Measurements from ENCODE around the gene SYT14.
"Not testable (repeated sequence)": the region's sequence is repeated elsewhere in the genome, so short reads cannot be mapped to it uniquely, and the experiment has no call there.

The SYT14 gene

DNA sequence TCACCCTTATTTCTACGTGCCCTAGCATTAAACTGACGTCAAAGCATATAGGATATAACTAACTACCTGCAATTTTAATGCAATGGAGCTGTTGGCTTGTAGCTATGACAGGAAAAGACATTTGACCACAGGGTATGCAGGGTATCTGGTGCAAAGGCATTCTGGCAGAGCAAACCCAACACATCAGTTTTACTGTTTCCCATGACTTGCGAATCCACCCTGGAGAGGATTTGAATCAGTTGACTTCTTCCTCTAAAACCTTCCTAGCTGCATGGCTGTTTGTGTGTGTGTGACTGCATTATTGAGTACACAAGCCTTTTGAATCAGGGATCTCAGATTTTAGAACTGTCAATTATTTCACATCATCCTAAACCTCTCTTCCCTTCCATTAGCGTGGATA is 41.7 kb upstream of the SYT14 start:
- peaks cover 0 to 16% (median 0%) of the 10 kb centered on the region in 5 experiments for H3K27me3 ChIP-seq (replicated peaks in 2 of 5; ENCODE audit: control insufficient read depth in 4 of 5, insufficient read depth in 5 of 5, low read length in 4 of 5)
- POLR2A ChIA-PET: no interaction called here
- no peak overlapping the region for H3K4me3 ChIP-seq (ENCODE audit: control insufficient read depth in 1 of 7, extremely low read depth in 1 of 7, insufficient read depth in 4 of 7, low read depth in 2 of 7, low read length in 6 of 7)
- no peak overlapping the region for H3K27ac ChIP-seq (ENCODE audit: insufficient read depth in 1 of 2, low read depth in 1 of 2, low read length in 2 of 2, poor library complexity in 1 of 2, severe bottlenecking in 2 of 2)
- no peak for DNase-seq
- H3K4me1 ChIP-seq (ENCODE audit: control extremely low read depth in 1 of 4, control insufficient read depth in 4 of 4, insufficient read depth in 4 of 4, low read length in 3 of 4): no peaks in the 10 kb centered on the region
- 100% methylated on average over 1 of the region's 4 CpGs for WGBS (ENCODE audit: insufficient coverage)
- CTCF ChIA-PET: no interaction called here
- H3K36me3 ChIP-seq (ENCODE audit: control insufficient read depth in 4 of 4, insufficient read depth in 4 of 4, low read length in 3 of 4): no peaks in the 10 kb centered on the region
- no peaks in the 10 kb centered on the region for H3K9me3 ChIP-seq (ENCODE audit: control extremely low read depth in 1 of 5, control insufficient read depth in 4 of 5, insufficient read depth in 2 of 5, low read depth in 1 of 5, low read length in 4 of 5)

DNA sequence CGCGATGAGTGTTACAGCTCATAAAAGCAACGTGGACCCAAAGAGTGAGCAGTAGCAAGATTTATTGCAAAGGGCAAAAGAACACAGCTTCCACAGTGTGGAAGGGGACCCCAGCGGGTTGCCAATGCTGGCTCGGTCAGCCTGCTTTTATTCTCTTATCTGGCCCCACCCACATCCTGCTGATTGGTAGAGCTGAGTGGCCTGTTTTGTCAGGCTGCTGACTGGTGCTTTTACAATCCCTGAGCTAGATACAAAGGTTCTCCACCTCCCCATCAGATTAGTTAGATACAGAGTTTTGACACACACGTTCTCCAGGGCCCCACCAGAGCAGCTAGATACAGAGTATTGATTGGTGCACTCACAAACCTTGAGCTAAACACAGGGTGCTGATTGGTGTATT is 39.7 kb upstream of the SYT14 start:
- H3K9me3 ChIP-seq (ENCODE audit: control extremely low read depth in 1 of 5, control insufficient read depth in 4 of 5, insufficient read depth in 2 of 5, low read depth in 1 of 5, low read length in 4 of 5); H3K27ac ChIP-seq (ENCODE audit: insufficient read depth in 1 of 2, low read depth in 1 of 2, low read length in 2 of 2, poor library complexity in 1 of 2, severe bottlenecking in 2 of 2); DNase-seq; H3K4me1 ChIP-seq (ENCODE audit: control extremely low read depth in 1 of 4, control insufficient read depth in 4 of 4, insufficient read depth in 4 of 4, low read length in 3 of 4); H3K36me3 ChIP-seq (ENCODE audit: control insufficient read depth in 4 of 4, insufficient read depth in 4 of 4, low read length in 3 of 4); H3K4me3 ChIP-seq (ENCODE audit: control insufficient read depth in 1 of 7, extremely low read depth in 1 of 7, insufficient read depth in 4 of 7, low read depth in 2 of 7, low read length in 6 of 7); POLR2A ChIA-PET: not testable (repeated sequence)
- CTCF ChIA-PET: interaction anchor here (1.8 kb wide), 1 partner anchor 14 kb away, joined by 5 read pairs; no protein-coding TSS in a partner anchor
- H3K27me3 ChIP-seq (replicated peaks in 2 of 5; ENCODE audit: control insufficient read depth in 4 of 5, insufficient read depth in 5 of 5, low read length in 4 of 5): peaks cover 0 to 16% (median 0%) of the 10 kb centered on the region in 5 experiments
- WGBS (ENCODE audit: insufficient coverage): 91% methylated on average over 5 of the region's 6 CpGs

DNA sequence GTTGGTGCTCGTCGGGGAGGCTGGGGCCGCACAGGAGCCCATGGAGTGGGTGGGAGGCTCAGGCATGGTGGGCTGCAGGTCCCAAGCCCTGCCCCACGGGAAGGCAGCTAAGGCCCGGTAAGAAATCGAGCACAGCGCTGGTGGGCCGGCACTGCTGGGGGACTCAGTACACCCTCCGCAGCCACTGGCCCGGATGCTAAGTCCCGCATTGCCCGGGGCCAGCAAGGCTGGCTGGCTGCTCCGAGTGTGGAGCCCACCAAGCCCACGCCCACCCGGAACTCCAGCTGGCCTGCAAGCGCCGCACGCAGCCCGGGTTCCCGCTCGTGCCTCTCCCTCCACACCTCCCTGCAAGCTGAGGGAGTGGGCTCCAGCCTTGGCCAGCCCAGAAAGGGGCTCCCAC is 39.2 kb upstream of the SYT14 start:
- H3K4me1 ChIP-seq (ENCODE audit: control extremely low read depth in 1 of 4, control insufficient read depth in 4 of 4, insufficient read depth in 4 of 4, low read length in 3 of 4); H3K27ac ChIP-seq (ENCODE audit: insufficient read depth in 1 of 2, low read depth in 1 of 2, low read length in 2 of 2, poor library complexity in 1 of 2, severe bottlenecking in 2 of 2); H3K36me3 ChIP-seq (ENCODE audit: control insufficient read depth in 4 of 4, insufficient read depth in 4 of 4, low read length in 3 of 4); POLR2A ChIA-PET; DNase-seq; H3K9me3 ChIP-seq (ENCODE audit: control extremely low read depth in 1 of 5, control insufficient read depth in 4 of 5, insufficient read depth in 2 of 5, low read depth in 1 of 5, low read length in 4 of 5); H3K4me3 ChIP-seq (ENCODE audit: control insufficient read depth in 1 of 7, extremely low read depth in 1 of 7, insufficient read depth in 4 of 7, low read depth in 2 of 7, low read length in 6 of 7): not testable (repeated sequence)
- CTCF ChIA-PET: interaction anchor here (1.8 kb wide), 1 partner anchor 13 kb away, joined by 5 read pairs; no protein-coding TSS in a partner anchor
- WGBS (ENCODE audit: insufficient coverage): 98% methylated on average over 10 of the region's 21 CpGs
- peaks cover 0 to 14% (median 0%) of the 10 kb centered on the region in 5 experiments for H3K27me3 ChIP-seq (replicated peaks in 2 of 5; ENCODE audit: control insufficient read depth in 4 of 5, insufficient read depth in 5 of 5, low read length in 4 of 5)

DNA sequence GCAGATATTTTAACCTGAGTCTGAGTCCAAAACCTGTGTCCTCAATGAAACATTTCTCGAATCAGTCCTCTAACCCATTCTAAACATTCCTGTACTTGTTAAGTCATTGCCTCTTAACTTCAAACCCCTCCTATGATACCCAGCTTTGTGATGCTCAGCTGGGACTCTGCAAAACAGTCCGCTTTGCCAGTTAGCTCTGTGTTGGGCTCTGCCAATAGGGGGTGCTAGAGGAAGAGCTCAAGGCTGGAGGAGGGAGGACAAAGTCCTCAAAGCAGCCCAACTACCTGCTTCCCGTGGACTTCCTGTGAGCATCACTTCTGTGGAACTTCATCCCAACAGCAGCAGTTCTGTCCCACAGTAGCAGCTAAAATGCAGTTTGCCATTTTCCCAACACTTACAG is 38.1 kb upstream of the SYT14 start:
- ChIA-PET POLR2A (no interaction called here), CTCF (interaction anchor here (1.1 kb wide), 1 partner anchor 13 kb away, joined by 3 read pairs; no protein-coding TSS in a partner anchor)
- H3K4me1 ChIP-seq (ENCODE audit: control extremely low read depth in 1 of 4, control insufficient read depth in 4 of 4, insufficient read depth in 4 of 4, low read length in 3 of 4): no peaks in the 10 kb centered on the region
- no peak overlapping the region for H3K27ac ChIP-seq (ENCODE audit: insufficient read depth in 1 of 2, low read depth in 1 of 2, low read length in 2 of 2, poor library complexity in 1 of 2, severe bottlenecking in 2 of 2)
- 75% methylated on average over 1 of the region's 3 CpGs for WGBS (ENCODE audit: insufficient coverage)
- no peaks in the 10 kb centered on the region for H3K9me3 ChIP-seq (ENCODE audit: control extremely low read depth in 1 of 5, control insufficient read depth in 4 of 5, insufficient read depth in 2 of 5, low read depth in 1 of 5, low read length in 4 of 5)
- no peak overlapping the region for H3K4me3 ChIP-seq (ENCODE audit: control insufficient read depth in 1 of 7, extremely low read depth in 1 of 7, insufficient read depth in 4 of 7, low read depth in 2 of 7, low read length in 6 of 7)
- peak in 1 of 3 donors; percentile 5 for DNase-seq
- no peaks in the 10 kb centered on the region for H3K36me3 ChIP-seq (ENCODE audit: control insufficient read depth in 4 of 4, insufficient read depth in 4 of 4, low read length in 3 of 4)
- H3K27me3 ChIP-seq (replicated peaks in 2 of 5; ENCODE audit: control insufficient read depth in 4 of 5, insufficient read depth in 5 of 5, low read length in 4 of 5): peaks cover 0 to 12% (median 0%) of the 10 kb centered on the region in 5 experiments

DNA sequence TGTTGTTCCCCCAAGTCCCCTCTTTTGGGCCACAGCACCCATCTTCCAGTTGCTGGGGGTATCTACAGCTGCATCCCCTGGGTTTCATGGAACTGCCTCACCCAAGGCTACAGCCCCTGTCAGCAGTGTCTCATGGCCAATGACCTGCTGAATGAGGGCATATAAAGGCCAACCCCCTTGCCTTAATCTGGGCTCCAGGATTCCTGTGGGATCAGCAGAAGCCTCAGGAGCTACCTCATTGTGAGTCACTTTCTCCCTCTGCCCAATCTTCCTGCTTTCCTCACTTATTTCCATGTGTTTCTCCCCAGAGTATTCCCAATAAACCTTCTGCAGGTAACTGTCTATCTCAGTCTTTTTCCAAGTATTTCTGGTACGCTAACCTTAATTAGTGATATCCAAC is 37.3 kb upstream of the SYT14 start:
- Histone ChIP-seq H3K36me3 (ENCODE audit: control insufficient read depth in 4 of 4, insufficient read depth in 4 of 4, low read length in 3 of 4) (no peaks in the 10 kb centered on the region), H3K27ac (ENCODE audit: insufficient read depth in 1 of 2, low read depth in 1 of 2, low read length in 2 of 2, poor library complexity in 1 of 2, severe bottlenecking in 2 of 2) (no peak overlapping the region), H3K4me1 (ENCODE audit: control extremely low read depth in 1 of 4, control insufficient read depth in 4 of 4, insufficient read depth in 4 of 4, low read length in 3 of 4) (no peaks in the 10 kb centered on the region), H3K9me3 (ENCODE audit: control extremely low read depth in 1 of 5, control insufficient read depth in 4 of 5, insufficient read depth in 2 of 5, low read depth in 1 of 5, low read length in 4 of 5) (no peaks in the 10 kb centered on the region), H3K4me3 (ENCODE audit: control insufficient read depth in 1 of 7, extremely low read depth in 1 of 7, insufficient read depth in 4 of 7, low read depth in 2 of 7, low read length in 6 of 7) (no peak overlapping the region), H3K27me3 (replicated peaks in 2 of 5; ENCODE audit: control insufficient read depth in 4 of 5, insufficient read depth in 5 of 5, low read length in 4 of 5) (peaks cover 0 to 12% (median 0%) of the 10 kb centered on the region in 5 experiments)
- DNase-seq: no peak
- CTCF ChIA-PET: interaction anchor here (1.1 to 1.2 kb wide), 2 partner anchors 12 to 96 kb away, joined by 3 to 4 read pairs; no protein-coding TSS in a partner anchor
- POLR2A ChIA-PET: no interaction called here
- 100% methylated on average over 1 of the region's 1 CpG for WGBS (ENCODE audit: insufficient coverage)

DNA sequence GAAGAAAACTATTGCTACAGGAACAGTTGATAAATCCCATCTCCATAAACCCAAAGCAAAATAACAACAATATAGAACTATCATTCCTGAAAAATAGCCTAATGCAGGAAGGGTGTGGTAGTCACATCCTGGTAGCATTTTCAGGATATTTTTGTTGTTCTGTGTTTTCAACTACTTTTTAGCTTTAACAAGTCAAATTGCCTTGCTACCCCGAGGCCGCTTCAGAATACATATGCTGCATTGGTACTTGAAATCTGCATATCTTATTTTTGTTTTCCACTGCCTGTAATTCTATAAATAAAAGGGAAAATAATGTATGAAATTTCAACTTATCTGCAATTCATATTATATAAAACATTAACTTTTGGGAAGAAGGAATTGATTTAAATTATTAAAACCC is 36.8 kb upstream of the SYT14 start:
- Histone ChIP-seq H3K27me3 (replicated peaks in 2 of 5; ENCODE audit: control insufficient read depth in 4 of 5, insufficient read depth in 5 of 5, low read length in 4 of 5) (peaks cover 0 to 8% (median 0%) of the 10 kb centered on the region in 5 experiments), H3K9me3 (ENCODE audit: control extremely low read depth in 1 of 5, control insufficient read depth in 4 of 5, insufficient read depth in 2 of 5, low read depth in 1 of 5, low read length in 4 of 5) (no peaks in the 10 kb centered on the region), H3K4me1 (ENCODE audit: control extremely low read depth in 1 of 4, control insufficient read depth in 4 of 4, insufficient read depth in 4 of 4, low read length in 3 of 4) (no peaks in the 10 kb centered on the region), H3K4me3 (ENCODE audit: control insufficient read depth in 1 of 7, extremely low read depth in 1 of 7, insufficient read depth in 4 of 7, low read depth in 2 of 7, low read length in 6 of 7) (no peak overlapping the region), H3K36me3 (ENCODE audit: control insufficient read depth in 4 of 4, insufficient read depth in 4 of 4, low read length in 3 of 4) (no peaks in the 10 kb centered on the region), H3K27ac (ENCODE audit: insufficient read depth in 1 of 2, low read depth in 1 of 2, low read length in 2 of 2, poor library complexity in 1 of 2, severe bottlenecking in 2 of 2) (no peak overlapping the region)
- POLR2A ChIA-PET: no interaction called here
- CTCF ChIA-PET: interaction anchor here (1.2 kb wide), 1 partner anchor 95 kb away, joined by 4 read pairs; no protein-coding TSS in a partner anchor
- no peak for DNase-seq
- whole genome bisulfite sequencing (ENCODE audit: insufficient coverage): no CpG with 5 or more reads among the region's 2 CpGs

DNA sequence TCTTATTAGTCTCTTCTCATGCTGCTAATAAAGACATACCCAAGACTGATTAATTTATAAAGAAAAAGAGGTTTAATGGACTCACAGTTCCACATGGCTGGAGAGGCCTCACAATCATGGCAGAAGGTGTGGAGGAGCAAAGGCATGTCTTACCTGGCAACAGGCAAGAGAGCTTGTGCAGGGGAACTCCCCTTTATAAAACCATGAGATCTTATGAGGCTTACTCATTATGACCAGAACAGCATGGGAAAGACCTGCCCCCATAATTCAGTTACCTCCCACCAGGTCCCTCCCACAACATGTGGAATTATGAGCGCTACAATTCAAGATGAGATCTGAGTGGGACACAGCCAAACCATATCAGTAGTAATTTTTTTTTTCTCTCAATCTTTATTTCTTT is 33.2 kb upstream of the SYT14 start:
- H3K4me3 ChIP-seq (ENCODE audit: control insufficient read depth in 1 of 7, extremely low read depth in 1 of 7, insufficient read depth in 4 of 7, low read depth in 2 of 7, low read length in 6 of 7); CTCF ChIA-PET; DNase-seq; H3K9me3 ChIP-seq (ENCODE audit: control extremely low read depth in 1 of 5, control insufficient read depth in 4 of 5, insufficient read depth in 2 of 5, low read depth in 1 of 5, low read length in 4 of 5); H3K36me3 ChIP-seq (ENCODE audit: control insufficient read depth in 4 of 4, insufficient read depth in 4 of 4, low read length in 3 of 4); H3K27me3 ChIP-seq (replicated peaks in 2 of 5; ENCODE audit: control insufficient read depth in 4 of 5, insufficient read depth in 5 of 5, low read length in 4 of 5); H3K27ac ChIP-seq (ENCODE audit: insufficient read depth in 1 of 2, low read depth in 1 of 2, low read length in 2 of 2, poor library complexity in 1 of 2, severe bottlenecking in 2 of 2); POLR2A ChIA-PET; H3K4me1 ChIP-seq (ENCODE audit: control extremely low read depth in 1 of 4, control insufficient read depth in 4 of 4, insufficient read depth in 4 of 4, low read length in 3 of 4): not testable (repeated sequence)
- 100% methylated on average over 1 of the region's 1 CpG for WGBS (ENCODE audit: insufficient coverage)
